ENCODE measurements around the gene PODN.
A peak's percentile ranks its signal among the peaks of the same experiment; 100 is the strongest.

Gene PODN

DNA sequence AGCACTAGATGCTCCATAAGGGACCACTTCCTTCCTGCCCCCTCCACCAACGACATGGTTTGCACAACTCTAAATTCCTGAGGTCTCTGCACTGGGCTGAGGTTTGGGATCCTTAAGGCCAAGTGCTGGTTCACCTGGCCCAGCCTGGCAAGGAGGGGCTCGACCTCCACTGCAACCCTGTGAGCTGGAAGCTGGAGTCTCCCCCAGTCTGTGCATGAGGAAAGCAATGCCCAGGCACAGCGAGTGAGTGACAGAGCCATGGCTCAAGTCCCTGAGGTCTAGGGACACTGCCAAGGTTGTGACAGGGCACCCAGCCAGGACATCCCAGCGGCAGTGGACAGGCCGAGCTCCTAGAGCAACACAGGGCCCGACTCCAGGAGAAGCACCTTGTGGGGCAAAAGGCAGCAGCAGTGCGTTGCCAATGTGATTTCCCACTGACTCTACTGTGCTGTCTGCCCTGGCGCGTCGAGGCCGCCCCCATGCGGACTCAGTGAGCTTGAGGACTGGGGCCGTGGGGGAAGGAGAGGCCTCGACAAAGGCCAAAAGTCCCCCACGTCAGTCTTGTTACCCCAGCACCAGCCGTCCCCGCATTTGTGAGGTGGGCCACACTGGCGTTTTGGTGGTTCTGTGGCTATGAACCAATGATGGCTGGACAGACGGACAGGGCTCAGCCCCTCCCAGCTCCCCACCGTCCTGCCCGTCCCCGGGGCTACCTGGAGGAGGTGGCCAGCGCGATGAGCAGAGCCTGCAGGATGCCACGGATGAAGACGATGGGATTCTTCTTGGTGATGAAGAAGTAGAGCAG, 30.0 kb downstream of the PODN start:
- no peak for DNase-seq

DNA sequence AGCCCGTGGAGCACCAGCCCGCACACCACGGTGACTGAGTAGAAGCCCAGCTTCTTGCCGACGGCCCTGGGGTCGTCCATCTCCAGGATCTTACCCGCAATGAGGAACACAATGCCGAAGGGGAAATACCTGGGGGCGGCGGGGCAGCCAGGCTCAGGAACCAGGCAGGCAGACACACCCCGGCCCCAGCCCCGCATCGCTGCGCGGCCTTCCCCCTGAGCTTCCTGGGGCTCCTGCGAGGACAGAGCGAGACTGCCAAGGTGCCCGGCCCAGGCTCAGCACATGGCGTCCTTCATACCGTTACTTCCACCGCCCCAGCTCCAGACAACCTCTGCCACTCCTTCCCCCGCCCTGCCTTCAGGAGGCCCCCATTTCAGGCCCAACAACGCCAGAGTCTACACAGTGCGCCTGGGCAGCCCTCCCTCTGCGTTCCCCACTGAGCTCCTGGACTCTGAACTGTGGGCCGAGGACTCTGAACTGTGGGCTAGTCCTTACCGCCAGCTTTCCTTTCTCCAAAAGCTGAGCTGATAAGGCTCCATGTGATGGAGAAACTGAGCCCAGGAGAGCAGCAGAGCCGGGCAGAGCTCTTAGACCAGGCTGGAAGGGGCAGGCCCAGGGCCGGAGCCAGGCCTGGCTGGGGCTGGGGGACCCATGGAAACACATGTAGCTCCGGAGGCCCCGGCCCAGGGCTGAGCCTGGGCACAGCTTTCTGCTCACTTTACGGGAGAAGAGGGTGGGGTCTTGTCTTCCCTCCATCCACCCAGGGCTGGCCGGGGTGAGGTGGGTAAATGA, 30.8 kb downstream of the PODN start:
- no peak for DNase-seq

DNA sequence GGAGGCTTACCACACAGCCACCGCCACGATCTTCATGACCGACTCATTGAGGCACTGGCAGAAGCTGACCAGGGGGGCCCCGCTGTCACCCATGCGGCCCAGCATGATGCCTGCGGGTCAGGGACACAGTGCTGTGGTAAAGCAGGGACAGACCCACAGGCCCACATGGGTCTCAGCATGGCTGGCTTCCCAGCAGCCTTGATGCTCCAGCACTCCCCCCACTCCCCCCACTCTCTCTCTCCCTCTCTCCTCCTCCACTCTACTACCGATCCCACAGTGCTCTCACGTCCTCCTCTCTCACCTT, 31.4 kb downstream of the PODN start:
- no peak for DNase-seq

DNA sequence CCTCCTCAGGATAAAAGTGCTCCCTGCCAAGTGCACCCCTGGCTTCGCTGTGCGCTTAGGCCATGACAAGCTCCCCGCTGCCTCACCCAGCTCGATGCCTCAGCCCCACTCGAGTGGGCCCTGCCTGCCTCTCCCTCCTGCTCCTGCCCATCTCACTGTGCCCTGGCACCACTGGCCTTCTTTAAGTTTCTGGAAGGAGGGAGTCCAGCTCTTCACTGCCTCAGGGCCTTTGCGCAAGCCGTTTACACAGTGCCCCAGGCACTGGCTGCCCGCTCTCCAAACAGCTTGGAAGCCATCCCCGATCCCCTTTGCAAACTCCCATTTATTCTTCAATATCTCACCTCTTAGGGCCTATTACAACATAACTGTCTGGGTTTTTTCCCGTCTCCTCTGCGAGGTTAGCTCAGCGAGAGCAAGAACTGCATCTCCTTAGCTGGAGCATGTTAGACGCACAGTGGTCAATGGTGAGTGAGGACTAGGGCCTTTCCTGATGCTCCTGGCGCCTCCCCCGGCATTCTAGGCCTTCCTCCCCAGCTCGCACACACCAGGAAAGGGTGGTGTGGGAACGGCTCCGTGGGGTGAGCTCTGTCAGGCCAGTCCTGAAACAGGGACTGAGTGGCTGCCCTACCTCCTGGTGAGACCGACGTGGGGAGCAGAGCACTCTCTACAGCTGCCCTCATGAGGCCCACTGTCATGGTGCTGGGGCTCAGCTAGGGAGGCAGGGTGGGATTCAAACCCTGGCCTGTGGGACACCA, 31.9 kb downstream of the PODN start:
- no peak for DNase-seq

DNA sequence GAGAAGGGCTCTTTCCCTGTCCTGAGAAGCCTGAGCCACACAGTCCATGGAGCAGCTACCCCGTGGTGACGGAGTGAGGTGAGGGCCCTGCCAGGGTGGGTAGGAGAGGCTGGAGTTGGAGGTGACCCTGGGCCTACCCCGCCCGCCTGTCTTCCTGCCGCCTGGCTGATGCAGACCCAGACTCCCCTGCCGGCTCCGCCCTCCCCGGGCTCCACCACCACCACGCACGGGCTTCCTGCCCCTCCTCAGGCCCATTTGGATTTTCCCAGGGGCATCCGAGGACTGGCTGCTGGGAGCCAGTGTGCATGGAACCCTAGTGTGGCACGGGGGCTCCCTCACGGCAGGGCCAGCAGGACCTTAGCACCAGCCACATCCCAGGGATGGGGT, 32.5 kb downstream of the PODN start:
- no peak for DNase-seq

DNA sequence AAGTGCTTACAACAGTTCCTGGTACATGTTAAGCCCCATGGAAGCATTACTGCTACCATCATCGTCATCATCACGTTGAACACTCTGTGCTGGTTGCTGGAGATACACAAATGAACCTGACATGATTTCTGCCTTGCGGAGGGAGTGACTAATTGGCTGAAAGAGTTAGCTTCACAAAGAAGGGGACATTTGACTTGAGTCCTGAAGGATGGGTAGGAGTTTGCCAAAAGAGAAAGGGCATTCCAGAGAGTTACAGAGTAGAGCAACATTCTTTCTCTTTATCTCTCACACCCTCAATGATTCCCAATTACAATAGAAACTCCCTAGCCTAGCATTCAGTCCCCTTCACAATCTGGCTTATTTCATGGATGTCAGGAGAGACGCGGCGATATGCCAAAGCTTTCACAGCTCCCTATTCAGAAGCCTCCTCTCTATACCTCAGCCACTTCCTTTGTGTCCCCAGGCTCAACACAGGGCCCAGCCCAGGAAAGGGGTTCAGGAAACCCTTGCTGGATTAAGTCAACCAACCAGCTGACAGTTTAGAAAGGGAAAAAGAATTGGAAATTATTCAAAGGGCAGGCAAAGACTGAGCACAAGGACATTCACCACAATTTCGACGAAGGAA, 42.4 kb downstream of the PODN start:
- no peak for DNase-seq

DNA sequence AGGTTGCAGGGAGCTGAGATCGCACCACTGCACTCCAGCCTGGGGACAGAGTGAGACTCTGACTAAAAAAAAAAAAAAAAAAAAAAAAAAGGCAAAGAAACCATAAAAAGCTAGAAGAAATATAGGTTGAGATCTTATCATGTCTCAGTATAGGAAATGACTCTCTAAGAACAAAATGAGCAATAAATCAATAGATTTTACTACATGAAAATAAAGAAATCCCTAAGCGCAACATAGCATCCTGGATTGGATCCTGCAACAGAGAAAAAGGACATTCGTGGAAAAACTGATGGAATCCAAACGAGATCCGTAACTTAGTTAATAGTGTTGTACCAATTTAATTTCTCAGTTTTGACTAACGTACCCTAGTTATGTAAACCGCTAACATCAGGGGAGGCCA, 45.1 kb downstream of the PODN start:
- no peak for DNase-seq

DNA sequence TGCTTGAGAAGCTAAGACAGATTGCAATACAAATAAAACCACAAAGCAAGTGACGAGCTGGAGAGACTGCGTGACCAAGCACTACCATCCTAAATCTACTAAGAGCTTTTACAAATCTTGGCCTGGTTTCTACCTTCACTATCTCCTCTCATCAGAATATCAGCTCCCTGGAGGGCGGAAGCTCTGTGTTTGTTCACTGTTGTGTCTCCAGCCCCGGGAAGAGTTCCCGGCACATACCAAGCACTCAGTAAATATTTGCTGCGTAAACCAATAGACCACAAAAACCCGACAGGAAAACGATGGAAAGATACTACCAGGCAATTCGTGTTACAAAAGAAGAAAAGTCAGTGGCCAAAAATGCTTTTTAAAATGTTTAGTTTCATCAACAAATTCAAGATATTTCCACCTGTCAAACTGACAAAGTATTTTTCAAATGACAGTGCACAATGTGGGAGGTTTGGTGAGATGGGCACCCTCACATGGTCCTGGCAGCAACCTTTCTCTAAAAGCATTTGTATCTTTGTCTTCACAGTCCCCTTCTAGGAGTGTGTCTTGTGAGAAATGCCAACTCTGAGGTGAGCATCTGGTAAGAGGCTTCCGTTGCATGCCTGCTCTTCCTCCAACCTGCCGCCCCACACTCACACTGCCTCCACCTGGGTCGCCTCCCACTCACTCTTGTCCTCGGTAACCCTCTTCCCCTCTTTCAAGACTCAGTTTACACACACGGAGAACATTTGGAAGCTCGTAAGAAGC, 45.7 kb downstream of the PODN start:
- no peak for DNase-seq

DNA sequence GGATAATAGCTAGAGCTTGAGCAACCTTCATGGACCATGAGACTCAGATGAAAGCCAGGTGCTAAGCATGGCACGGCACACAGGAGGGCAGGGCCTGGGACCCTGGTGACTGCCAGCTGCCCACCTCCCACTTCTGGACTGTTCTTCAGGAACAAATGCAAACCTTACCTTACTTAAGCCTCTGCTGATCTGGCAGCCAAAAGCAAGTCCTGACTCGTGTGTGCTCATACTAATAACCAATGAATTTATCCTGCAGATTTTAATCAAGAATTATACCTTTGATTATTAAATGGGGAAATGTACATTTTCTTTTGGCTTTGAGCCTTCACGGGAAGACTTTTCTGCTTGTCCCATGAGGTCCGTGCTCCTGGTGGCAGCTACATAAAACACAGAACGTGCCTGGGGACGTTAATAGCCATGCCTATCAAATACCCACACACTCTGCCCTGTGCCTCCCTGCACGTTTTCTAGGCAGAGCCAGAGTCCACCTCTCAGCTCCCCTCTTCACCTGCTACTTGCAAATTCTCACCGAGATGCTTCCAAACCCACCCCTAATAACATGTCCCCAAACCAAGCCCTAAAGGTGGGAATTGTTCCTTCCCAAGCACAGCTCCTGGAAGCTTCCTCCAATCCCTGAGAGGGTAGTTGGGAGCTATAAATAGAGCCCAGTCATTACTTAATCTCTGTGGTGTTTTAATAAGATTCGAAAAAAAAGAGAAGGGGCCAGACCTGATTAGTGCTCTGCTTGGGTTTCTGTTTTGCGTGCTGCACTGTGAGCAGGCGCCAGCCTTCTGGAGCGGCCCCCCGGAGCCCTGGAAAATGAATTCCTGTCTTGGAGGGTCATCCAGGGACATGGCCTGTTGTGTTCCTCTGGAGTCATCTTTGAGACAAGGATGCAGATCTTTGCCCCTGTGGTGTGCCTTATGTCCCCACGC, 46.9 kb downstream of the PODN start:
- DNase-seq: no peak

DNA sequence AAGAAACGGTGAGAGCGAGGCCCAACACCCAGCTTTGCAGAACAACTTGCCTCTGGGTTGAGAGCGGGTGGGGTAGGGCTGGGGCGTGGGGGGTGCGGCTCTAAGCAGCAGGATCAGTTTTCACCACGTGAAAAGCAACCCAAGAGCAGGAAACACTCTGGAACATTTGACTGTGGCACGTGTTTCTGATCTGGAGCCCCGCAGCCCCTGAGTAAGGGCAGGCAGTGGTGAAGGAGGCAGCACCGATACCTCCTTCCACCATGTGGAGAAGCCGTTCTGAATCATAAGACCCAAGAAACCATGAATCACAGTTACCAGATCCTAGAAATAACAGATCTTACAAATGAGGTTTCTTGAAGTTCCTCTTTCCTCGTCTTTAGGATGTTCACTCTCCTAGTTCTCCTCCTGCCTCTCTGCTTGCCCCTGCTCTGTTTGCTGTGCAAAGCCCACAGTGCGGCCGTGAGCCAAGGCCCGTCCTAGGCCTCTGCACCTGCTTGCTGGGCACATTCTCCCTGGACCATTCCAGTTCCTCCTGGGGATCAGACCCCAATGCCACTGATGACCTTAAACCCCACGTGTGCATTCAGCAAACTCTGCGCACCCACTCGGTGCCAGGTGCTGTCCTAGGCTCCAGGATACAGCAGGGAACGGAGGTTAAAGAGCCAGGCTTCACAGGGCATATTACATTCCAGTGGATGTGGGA, 48.5 kb downstream of the PODN start:
- no peak for DNase-seq

DNA sequence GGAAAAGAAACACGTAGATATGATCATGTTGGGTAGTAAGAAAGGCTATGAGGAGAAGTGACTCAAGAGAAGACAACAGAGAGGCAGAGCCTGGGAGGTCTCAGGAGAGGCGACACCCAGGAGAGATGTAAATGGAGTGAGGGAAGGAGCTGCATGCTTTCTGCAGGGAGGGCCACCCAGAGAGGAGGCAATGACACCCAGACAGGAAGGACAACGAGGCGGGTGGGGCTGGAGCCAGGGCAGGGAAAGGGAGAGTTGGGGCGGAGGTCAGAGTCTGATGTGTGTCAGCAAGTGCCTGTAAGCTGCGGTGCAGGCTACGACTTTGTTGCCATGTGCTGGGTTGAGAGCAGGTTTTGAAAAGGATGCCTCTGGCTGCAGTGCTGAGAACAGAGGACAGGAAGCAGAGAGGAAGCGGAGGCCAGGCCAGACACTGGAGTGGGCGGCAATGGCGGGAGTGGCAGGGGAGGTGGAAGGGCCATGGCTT, 49.1 kb downstream of the PODN start:
- DNase-seq: no peak

DNA sequence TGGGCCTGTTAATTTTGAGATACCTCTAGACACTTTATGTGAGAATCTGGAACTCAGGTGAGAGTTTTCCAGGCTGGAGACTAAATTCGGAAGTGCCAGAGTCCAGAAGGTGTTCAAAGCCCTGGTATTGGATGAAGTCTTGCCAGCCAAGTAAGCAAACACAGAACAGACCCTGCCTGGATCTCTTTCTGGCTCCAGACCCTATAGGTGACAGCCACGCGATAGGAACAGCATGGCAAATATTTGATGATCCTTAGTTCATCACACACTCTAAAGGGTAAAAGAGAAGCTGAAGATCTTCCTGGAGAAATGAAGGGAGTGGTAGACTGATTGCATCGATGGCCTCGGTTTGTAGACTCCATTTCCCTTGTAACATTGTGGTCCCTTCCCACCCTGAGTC, 49.7 kb downstream of the PODN start:
- no peak for DNase-seq

DNA sequence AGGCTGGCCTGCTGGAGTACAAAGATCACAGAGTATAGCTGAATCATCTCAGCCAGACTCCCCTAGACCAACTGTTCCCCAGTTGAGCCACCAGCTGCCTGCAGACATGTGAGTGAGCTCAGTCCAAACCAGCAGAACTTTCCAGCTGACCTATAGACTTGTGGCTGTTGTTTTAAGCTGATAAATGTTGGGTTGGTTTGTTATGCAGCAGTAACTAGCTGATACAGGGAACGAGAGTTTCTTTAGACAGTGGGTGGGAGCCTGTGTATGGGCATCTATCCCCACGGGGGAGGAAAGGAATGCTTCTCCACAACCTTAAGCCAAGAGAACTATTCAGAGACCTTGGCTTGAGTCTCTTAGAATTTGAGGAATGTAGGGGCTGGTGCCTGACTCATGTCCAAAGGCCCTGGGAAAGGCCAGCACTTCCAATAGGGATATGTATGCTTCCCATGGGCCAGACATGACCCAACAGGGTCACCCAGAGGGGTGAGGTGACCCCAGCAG, 50.3 kb downstream of the PODN start:
- no peak for DNase-seq

DNA sequence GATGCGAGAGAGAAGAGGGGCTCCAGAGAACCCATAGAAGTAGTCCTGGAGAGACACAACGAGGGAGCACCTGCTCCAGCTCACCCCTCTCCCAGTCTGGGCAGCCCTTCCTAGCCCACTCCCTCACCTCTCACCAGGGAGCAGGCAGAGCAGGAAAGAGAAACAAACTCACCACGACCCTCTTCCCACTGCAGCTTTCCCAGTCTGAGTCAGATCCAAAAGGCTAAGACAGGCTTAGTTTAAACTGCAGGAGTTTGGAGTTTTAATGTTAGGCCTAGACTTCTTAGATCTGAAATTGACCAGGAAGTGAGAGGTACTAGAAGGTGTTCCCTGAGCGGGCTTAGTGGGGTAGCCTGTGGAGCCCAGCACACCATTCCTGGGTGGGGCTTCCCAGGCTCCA, 50.8 kb downstream of the PODN start:
- DNase-seq: no peak

DNA sequence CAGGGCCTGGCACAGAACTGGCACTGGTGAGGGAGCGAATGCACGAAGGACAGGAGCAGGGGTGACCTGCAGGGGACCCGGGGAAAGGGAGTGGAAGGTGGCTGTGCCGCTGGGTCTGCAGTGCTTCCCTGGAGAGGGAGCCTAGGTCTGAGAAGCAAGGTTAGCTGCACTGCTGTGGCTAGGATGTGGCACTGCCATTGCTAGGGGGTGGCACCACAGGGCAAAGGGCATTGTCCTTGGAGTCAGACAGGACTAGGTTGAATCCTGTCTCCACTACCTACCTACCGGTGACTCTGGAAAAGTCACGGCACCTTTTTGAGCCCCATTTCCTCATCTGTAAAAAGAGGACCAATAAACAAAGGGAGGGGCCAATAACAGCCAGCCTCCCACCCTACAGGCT, 52.1 kb downstream of the PODN start:
- DNase-seq: no peak

DNA sequence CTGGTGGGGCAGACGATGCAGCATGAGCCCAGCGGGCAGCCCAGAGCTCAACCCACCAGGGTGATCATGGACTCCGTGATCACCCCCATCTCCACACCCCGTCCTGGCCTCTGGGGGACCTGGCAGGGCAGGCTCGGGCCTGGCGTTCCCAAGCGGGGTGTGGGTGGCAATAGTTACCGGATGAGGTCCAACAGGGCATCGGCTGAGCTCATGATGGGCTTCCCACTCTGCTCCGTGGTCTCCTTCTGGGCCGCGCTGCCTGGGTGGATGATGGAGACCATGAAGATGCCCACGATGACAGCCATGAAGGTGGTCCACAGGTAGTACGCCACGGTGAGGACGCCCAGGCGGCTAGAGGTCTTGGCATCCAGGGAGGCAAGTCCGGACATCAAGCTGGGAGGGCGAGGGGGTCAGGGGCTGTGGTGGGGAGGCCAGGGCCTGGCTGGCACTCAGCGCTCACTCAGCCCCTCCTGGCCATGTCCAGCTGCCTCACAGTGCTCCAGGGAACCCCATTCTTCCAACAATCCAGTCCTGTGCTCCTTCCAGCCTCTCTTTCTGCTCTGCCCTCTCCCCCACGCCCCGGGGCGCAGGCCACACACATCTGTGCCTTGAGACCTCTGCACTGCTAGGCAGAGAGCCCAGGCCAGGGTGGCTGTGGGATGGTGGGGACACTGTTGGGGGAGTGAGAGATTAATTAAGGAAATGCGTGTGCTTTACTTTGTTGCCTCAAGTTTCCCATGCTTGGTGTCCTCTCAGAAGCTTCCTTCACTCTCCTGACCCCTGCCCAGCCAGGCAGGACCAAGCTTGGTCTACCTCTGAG, 52.8 kb downstream of the PODN start:
- no peak for DNase-seq

DNA sequence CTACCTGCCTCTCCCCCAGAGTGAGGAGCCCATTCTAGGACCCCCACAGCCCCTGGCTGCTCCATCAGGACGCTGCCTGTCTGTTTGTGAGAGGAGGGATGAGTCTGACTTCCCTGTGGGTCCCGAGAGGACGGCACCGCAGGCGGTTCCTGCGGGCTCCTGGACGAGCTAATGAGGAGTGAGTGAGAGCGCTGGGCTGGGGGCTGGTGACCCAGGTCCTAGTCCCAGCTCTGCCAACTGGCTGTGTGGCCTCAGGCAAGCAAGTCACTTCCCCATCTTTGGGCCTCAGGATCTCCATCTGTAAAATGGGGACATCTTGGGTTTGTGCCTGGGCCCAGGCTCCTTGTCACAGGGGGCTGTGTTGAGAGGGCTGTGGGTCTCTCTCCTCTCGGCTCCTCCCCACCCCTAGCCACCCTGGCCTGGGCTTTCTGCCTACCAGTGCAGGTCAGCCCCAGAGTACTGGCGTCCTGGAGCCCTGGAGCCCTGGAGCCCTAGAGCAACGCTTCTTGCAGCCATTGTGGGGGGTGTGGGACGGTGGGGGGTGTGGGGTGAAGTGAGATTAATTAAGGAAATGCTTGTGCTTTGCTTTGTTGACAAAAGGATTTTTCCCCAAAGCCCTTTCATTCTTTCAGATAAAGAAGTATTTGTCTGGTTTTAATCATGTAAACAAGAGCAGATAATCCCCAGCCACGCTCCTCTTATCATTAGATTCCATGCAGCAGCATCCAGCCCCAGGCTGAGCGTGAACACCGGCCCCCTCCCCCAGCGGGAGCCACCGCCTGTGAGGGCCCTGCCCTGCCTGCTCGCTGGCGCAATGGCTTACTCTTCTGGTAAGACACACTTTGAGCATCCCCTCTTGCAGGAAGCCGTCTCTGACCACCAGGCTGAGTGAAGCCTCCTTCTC, 53.6 kb downstream of the PODN start:
- DNase-seq: peak; percentile 35

DNA sequence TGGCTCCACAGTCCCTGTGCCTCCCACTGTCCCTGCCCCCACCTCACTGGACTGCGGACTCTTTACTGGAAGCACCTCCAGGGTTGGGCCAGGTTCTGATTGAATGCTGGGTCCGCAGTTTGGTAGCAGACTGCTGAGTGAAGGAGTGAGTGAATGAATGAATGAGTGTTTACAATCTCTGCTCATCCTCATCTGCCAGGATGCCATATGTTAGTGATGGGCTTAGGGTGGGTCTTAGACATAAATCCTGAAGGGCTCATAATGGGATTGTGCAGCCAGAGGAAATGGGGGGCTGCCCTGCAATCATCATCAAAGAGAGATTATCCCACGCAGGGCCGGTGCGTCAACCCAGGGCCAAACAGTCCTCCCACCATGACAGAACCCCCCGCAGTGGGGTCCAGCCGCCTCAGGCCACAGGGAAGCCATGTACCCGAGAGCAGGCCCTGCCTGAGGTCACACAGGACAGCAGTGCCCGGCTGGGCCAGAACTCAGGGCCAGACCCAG, 54.3 kb downstream of the PODN start:
- DNase-seq: no peak
